ENCODE measurements around the gene CCZ1. TPM values are rescaled to one million over a fixed set of nuclear protein-coding genes. Genes with fewer than 3 reads are reported as not detected.

Gene CCZ1
- total RNA-seq, 1 donor from 2014 or later = 43.2 TPM

Other genes with a start within 250 kb of the CCZ1 start
- 24.5 TPM for gene RNF216, start 117.1 kb upstream of the CCZ1 start, total RNA-seq
- not detected for gene OCM, start 17.9 kb upstream of the CCZ1 start, total RNA-seq
- not detected for gene RSPH10B, start 72.0 kb downstream of the CCZ1 start, total RNA-seq
- 5.9 TPM for gene PMS2, start 110.3 kb downstream of the CCZ1 start, total RNA-seq
- 54.8 TPM for gene AIMP2, start 110.5 kb downstream of the CCZ1 start, total RNA-seq
- gene ANKRD61, start 132.6 kb downstream of the CCZ1 start, total RNA-seq = 0.20 TPM
- gene EIF2AK1, start 160.4 kb downstream of the CCZ1 start, total RNA-seq = 45.4 TPM
- 5.2 TPM for gene USP42, start 206.2 kb downstream of the CCZ1 start, total RNA-seq

All from left ventricle myocardium superior (tissue), 1 donor.